H1 (cell line): ENCODE results near the gene AHNAK2. TPM values are rescaled to one million over a fixed set of nuclear protein-coding genes. Genes with fewer than 3 reads are reported as not detected.

Experiments
- ATF2 ChIP-seq: IDR thresholded peaks from 2 replicates; pipeline ENCODE4 v1.6.1; 2012; ENCODE audit warnings: low read length, inconsistent platforms
- BACH1 ChIP-seq: IDR thresholded peaks from 2 replicates; pipeline ENCODE4 v1.6.1; 2012; ENCODE audit warnings: low read length, improper control_type of control experiment
- BCL11A ChIP-seq, 2 experiments: IDR thresholded peaks; one replicate each; pipeline ENCODE4 v1.6.1; 2011; ENCODE audit warnings: low read depth in 2 of 2, low read length in 2 of 2, mild to moderate bottlenecking in 2 of 2
- BRCA1 ChIP-seq: IDR thresholded peaks from 2 replicates; pipeline ENCODE4 v1.6.1; 2012; ENCODE audit warnings: low read depth, low read length, improper control_type of control experiment
- CEBPB ChIP-seq: IDR thresholded peaks from 2 replicates; pipeline ENCODE4 v1.6.1; 2012; ENCODE audit warnings: low read depth, low read length
- EP300 ChIP-seq, 2 experiments: IDR thresholded peaks; 1 replicate in 1 of 2; 2 replicates in 1 of 2; pipeline ENCODE4 v1.6.1; 2011 to 2012; ENCODE audit warnings: low read depth in 2 of 2, low read length in 2 of 2, mild to moderate bottlenecking in 2 of 2, borderline replicate concordance in 1 of 2, inconsistent platforms in 1 of 2, moderate library complexity in 1 of 2
- GTF2F1 ChIP-seq: IDR thresholded peaks from 2 replicates; pipeline ENCODE4 v1.6.1; 2012; ENCODE audit warnings: low read depth, low read length, improper control_type of control experiment, borderline replicate concordance
- KDM4A ChIP-seq: IDR thresholded peaks from one replicate; pipeline ENCODE4 v1.7.1; 2012; ENCODE audit warnings: low read depth, mild to moderate bottlenecking, moderate library complexity, low read length, inconsistent platforms; ENCODE audit not compliant: severe bottlenecking
- SIRT6 ChIP-seq: IDR thresholded peaks from one replicate; pipeline ENCODE4 v1.7.1; 2012; ENCODE audit warnings: low read length, inconsistent platforms
- SP1 ChIP-seq: IDR thresholded peaks from 2 replicates; pipeline ENCODE4 v1.6.1; 2011; ENCODE audit warnings: low read depth, low read length
- SRF ChIP-seq: IDR thresholded peaks from 2 replicates; pipeline ENCODE4 v1.6.1; 2011; ENCODE audit warnings: mild to moderate bottlenecking, low read depth, low read length, moderate library complexity
- polyA plus RNA-seq, 7 experiments: library from polyadenylated mRNA; depleted of rRNA in 3 of 7; stranded (reverse) in 5 of 7; unstranded in 2 of 7; fragments of >200 nt in 5 of 7; fragments of 200-250 nt in 2 of 7; gene quantifications; 1 replicate in 5 of 7; 2 replicates in 1 of 7; 4 replicates in 1 of 7; pipeline versions ENCODE4 v1.2.1 to v1.2.3, GENCODE V29; 2011 to 2013; ENCODE audit warnings: missing spikeins in 2 of 7, mixed read lengths in 2 of 7
- total RNA-seq: library from RNA; stranded (reverse); fragmentation: NEBNext Ultra II Directional; extraction: Animal tissue kit (Norgen Biotek cat#: 25700); gene quantifications from 2 replicates; pipeline ENCODE4 v1.2.1, GENCODE V29; 2021

AHNAK2 gene
- total and polyA plus RNA-seq, 2 of the 8 experiments (the other 6 are each of a cell fraction or from before 2014, with no cell fraction given) = 0.95 to 2.0 TPM

DNA sequence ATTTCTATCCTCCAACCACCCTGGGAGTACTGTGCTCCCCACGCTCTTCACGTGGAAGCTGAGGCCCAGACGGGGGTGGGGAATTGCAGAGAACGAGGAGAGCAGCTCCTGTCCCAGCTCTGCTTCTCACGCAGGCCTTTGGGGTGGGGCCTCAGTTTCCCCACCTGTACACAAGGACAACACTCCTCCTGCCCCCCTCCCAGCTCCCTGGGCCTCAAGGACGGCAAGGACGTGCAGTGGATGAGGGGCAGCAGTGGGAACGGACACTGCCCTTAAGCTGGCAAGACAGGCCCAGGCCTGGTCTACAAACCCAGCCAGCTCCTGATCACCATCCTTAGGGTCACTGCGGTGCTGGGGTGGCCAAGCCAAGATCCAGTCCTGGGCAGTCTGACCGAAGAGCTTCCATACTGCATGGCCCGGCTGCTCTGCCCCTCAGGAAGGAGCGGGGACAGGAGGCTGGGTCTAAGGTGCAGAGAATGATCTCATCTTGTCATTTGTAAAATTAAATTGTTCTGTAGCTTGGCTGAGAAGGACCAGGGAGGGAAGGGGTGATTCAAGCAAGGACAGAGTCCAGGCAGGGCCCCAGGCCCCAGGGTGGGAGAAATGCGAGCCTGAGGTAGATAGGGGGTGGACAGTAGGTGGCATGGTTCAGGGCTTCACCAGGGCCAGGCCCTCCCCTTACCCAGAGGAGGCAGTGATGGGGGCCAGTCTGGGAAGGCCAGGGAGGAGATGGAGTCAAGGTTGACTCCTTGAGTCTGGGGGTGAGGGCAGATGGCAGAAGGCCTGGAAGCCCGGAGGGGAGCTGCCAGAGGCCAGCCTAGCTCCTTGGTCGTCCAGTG is 6.1 kb upstream of the AHNAK2 start (continued):
- no peak for TF ChIP-seq ATF2
- TF ChIP-seq EP300 (IDR thresholded peaks at IDR 0.05; ENCODE audit: borderline replicate concordance in 1 of 2, low read depth in 2 of 2, low read length in 2 of 2) = no peak
- no peak for TF ChIP-seq BACH1
- no peak for TF ChIP-seq KDM4A
- no peak for TF ChIP-seq SIRT6
- no peak for TF ChIP-seq SRF
- TF ChIP-seq BCL11A (IDR thresholded peaks at IDR 0.05; ENCODE audit: low read depth in 2 of 2, low read length in 2 of 2) = no peak
- TF ChIP-seq CEBPB = no peak
- TF ChIP-seq SP1 = no peak
- TF ChIP-seq GTF2F1 = no peak
- no peak for TF ChIP-seq BRCA1
